Measurements from ENCODE around the gene SMIM24.

Gene SMIM24

GRCh38 chr19:3524078-3524842, 43.9 kb upstream of the SMIM24 start:
- no peaks in the 10 kb centered on the region for H3K9me3 ChIP-seq (ENCODE audit: insufficient read depth, low read length)

GRCh38 chr19:3523361-3524077, 43.2 kb upstream of the SMIM24 start:
- Histone ChIP-seq H4K20me1 (ENCODE audit: low read depth, low read length) (0 out of 2 replicates have a peak, but pooled peaks cover 4% of the 10 kb centered on the region), H3K9me3 (ENCODE audit: insufficient read depth, low read length) (no peaks in the 10 kb centered on the region), H3K36me3 (ENCODE audit: low read length) (no peaks in the 10 kb centered on the region), H3K27me3 (ENCODE audit: low read length) (no peaks in the 10 kb centered on the region), H3K9ac (ENCODE audit: low read length) (no peak overlapping the region), H3K79me2 (ENCODE audit: insufficient read depth, low read length) (peaks cover 32% of the 10 kb centered on the region), H3K9me2 (replicated peaks; ENCODE audit: insufficient read depth, low read length) (no peaks in the 10 kb centered on the region), H2AFZ (ENCODE audit: low read depth, low read length, severe bottlenecking) (no peak overlapping the region), H3K27ac (ENCODE audit: low read depth, low read length) (no peak overlapping the region), H3K4me3 (ENCODE audit: insufficient read depth, low read length, poor library complexity, severe bottlenecking) (no peak overlapping the region), H3K4me2 (ENCODE audit: low read depth, low read length, poor library complexity, severe bottlenecking) (no peak overlapping the region), H3F3A (ENCODE audit: insufficient read depth) (no peaks in the 10 kb centered on the region)
- TF ChIP-seq CTCF (IDR thresholded peaks at IDR 0.05; ENCODE audit: insufficient read depth, low read length, poor library complexity, severe bottlenecking) = no peak
- TF ChIP-seq EZH2phosphoT487 (conservative IDR thresholded peaks at IDR 0.05; ENCODE audit: low read length) = no peak

More at GRCh38 chr19:3524078-3524842, 43.9 kb upstream of the SMIM24 start:
- Histone ChIP-seq H3F3A (ENCODE audit: insufficient read depth) (no peaks in the 10 kb centered on the region), H3K9ac (ENCODE audit: low read length) (no peak overlapping the region), H4K20me1 (ENCODE audit: low read depth, low read length) (no peaks in the 10 kb centered on the region), H3K27me3 (ENCODE audit: low read length) (no peaks in the 10 kb centered on the region), H3K4me3 (ENCODE audit: insufficient read depth, low read length, poor library complexity, severe bottlenecking) (no peak overlapping the region), H2AFZ (ENCODE audit: low read depth, low read length, severe bottlenecking) (no peak overlapping the region), H3K4me2 (ENCODE audit: low read depth, low read length, poor library complexity, severe bottlenecking) (no peak overlapping the region), H3K36me3 (ENCODE audit: low read length) (no peaks in the 10 kb centered on the region), H3K27ac (ENCODE audit: low read depth, low read length) (no peak overlapping the region), H3K9me2 (replicated peaks; ENCODE audit: insufficient read depth, low read length) (no peaks in the 10 kb centered on the region), H3K79me2 (ENCODE audit: insufficient read depth, low read length) (peaks cover 26% of the 10 kb centered on the region; the same call in 1 of the 2 replicates)
- TF ChIP-seq EZH2phosphoT487 (conservative IDR thresholded peaks at IDR 0.05; ENCODE audit: low read length) = no peak
- no peak for TF ChIP-seq CTCF (IDR thresholded peaks at IDR 0.05; ENCODE audit: insufficient read depth, low read length, poor library complexity, severe bottlenecking)

DNA sequence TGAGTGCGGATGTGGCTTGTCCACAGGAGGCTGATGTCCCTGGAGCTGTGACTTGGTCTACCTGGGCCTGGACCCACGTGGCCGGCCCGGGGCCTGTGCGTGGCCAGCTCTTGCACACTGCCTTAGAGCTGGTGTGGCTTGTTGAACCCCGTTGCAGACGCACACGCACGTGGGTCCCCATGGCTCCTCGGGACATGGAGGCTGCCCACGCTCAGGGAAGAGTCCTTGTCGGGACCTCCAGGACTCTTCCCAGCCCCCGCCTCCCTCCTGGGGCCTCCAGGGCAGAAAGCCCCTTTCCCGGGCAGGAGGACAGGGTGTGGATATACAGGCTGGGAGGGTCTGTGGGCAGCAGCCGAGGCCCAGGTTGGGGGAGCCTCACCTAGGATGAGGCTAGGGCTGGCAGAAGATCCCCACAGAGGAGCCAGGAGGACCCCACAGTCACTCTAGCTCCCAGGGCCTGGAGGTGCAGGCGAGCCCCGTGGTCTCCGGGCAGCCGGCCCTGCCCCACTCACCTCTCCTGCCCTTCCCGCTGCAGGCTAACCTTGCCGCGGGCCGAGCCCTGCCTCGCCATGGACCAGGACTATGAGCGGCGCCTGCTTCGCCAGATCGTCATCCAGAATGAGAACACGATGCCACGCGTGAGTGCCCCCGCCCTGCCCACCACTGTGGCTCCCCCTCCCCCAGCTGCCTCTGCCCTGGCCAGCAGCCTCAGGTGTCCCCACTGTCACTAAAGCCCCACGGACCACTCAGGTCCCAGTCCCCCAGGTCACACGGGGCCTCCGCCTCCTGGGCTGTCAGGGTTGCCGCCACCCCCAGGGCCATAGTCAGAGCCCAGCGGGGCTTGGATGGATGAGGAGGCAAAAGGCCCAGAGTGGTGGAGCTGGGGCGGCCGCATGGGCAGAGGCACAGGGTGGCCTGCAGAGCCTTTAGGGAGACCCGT, 42.4 kb upstream of the SMIM24 start:
- Histone ChIP-seq H3K9me2 (replicated peaks; ENCODE audit: insufficient read depth, low read length) (no peaks in the 10 kb centered on the region), H3K27me3 (ENCODE audit: low read length) (no peaks in the 10 kb centered on the region), H3K4me3 (ENCODE audit: insufficient read depth, low read length, poor library complexity, severe bottlenecking) (no peak overlapping the region), H3K9ac (ENCODE audit: low read length) (no peak overlapping the region), H3F3A (ENCODE audit: insufficient read depth) (no peaks in the 10 kb centered on the region), H2AFZ (ENCODE audit: low read depth, low read length, severe bottlenecking) (no peak overlapping the region), H3K79me2 (ENCODE audit: insufficient read depth, low read length) (peaks cover 40% of the 10 kb centered on the region), H3K4me2 (ENCODE audit: low read depth, low read length, poor library complexity, severe bottlenecking) (no peak overlapping the region), H3K36me3 (ENCODE audit: low read length) (no peaks in the 10 kb centered on the region), H3K27ac (ENCODE audit: low read depth, low read length) (no peak overlapping the region), H3K9me3 (ENCODE audit: insufficient read depth, low read length) (no peaks in the 10 kb centered on the region), H4K20me1 (ENCODE audit: low read depth, low read length) (0 out of 2 replicates have a peak, but pooled peaks cover 5% of the 10 kb centered on the region)
- TF ChIP-seq CTCF (IDR thresholded peaks at IDR 0.05; ENCODE audit: insufficient read depth, low read length, poor library complexity, severe bottlenecking) = no peak
- no peak for TF ChIP-seq EZH2phosphoT487 (conservative IDR thresholded peaks at IDR 0.05; ENCODE audit: low read length)

Measured in SU-DHL-6 (cell line).